Left renal cortex interstitium (tissue), 4 donors: ENCODE measurements around the gene UBE2E2. TPM values are rescaled to one million over a fixed set of nuclear protein-coding genes. Genes with fewer than 3 reads are reported as not detected.
"Not testable (repeated sequence)": the region's sequence is repeated elsewhere in the genome, so short reads cannot be mapped to it uniquely, and the experiment has no call there.

ENCODE experiments used
- DNase-seq, 4 donors: peaks; one replicate each; pipeline ENCODE4 v3.0.0-alpha.2; 2013; ENCODE audit warnings: low read depth in 4 of 4, low spot score in 2 of 4, missing footprints in 1 of 4
- polyA plus RNA-seq, 4 donors: library from polyadenylated mRNA; unstranded; fragments of 120-200 nt; gene quantifications; one replicate each; pipeline ENCODE4 v1.2.1, GENCODE V29; 2013; ENCODE audit not compliant: insufficient read length in 4 of 4

Gene UBE2E2
- polyA plus RNA-seq, 4 donors = 49.7 to 57.3 (median 55.0) TPM

DNA sequence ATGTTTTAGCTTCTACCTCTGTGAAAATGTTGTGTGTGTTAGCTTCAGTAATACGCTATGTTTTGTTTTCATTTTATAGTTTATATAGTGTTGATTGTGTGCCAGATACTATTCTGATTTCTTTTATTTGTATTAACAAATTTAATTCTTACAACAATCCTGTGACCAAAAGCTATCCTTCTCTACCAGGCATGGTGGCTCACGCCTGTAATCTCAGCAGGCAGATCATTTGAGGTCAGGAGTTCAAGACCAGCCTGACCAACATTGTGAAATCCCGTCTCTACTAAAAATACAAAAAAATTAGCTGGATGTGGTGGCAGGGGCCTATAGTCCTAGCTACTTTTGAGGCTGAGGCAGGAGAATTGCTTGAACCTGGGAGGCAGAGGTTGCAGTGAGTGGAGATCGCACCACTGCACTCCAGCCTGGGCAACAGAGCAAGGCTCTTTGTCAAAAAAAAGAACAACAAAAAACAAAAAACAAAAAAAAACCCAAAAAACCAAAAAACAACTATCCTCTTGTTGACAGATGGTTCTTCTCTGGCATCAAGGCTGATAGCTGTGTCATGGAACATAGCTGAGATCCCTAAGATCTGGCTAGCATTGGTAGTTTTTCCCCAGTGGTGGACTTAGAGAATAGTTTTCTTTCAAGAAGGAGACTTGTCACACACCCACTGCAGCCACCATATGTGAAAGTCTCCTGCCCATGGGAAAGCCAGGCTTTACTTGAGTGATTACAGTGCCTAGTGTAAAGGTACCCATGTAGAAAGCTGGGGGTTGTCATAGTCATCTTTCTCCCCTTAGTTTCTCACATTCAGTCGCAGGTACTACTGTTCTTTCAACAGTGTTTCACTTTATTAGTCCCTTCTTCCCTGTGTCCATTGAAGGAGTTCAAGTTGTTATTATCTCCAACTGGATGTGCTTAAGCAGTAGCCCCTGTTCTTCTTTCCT lies 116.5 kb downstream of the UBE2E2 start:
- DNase-seq = no peak

DNA sequence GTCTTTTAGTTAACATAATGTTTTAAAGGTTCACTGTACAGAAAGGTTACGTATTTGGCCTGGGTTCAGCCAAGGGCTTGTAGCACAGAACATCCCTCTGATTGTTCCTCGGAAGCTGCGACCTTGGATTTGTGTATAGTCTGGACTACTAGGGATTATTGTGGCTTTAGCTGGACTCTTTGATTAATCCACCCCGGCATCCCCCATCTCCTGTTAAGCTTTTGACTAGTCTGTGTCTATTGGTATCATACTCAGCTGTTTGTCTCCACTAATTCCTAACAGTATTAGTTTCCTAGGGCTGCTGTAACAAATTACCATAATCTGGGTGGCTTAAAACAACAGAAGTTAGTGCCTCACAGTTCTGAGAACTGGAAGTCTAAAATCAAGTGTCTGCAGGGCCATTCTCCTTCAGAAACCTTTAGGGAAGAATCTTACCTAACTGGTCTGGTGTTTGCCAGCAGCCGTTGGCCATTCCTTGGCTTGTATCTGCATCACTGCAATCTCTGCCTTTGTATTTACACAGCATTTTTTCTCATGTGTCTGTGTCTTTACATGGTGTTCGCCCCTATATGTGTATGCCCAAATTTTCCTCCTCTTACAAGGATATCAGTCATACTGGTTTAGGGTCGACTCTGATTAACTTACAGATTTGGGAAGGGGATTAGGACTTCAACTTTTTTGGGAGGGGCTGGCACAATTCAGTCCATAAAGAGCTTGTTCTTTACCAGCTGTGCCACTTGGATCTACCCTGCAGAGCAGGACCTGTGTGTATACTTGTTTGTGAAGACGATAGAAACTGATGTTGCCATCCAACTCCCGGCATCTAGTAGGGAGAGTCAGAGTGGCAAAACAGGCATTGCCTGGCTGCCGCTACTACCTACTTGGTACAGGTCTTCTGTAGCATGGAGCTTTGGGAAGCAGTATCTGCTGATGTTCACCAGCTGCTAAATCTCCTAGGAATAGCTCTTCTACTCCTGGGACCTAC lies 117.8 kb downstream of the UBE2E2 start:
- no peak for DNase-seq

DNA sequence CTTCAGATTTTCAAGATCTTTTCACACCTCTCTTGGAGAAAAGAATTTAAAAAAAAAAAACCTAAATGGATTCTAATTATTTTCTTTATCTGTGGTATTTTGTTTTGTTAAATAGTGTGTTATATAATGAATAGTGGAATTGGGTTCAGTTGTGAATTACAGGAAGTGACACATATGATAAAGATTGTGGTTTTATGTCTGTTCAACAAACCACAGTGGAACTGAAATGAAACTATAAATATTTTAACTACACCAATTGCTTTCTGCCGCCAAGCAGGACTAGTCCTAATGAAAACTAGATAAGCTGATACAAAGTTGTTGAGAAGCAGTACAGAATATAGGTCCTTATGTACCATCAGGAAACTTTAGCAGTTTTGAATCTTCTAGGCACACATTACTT lies 121.6 kb downstream of the UBE2E2 start:
- no peak for DNase-seq

DNA sequence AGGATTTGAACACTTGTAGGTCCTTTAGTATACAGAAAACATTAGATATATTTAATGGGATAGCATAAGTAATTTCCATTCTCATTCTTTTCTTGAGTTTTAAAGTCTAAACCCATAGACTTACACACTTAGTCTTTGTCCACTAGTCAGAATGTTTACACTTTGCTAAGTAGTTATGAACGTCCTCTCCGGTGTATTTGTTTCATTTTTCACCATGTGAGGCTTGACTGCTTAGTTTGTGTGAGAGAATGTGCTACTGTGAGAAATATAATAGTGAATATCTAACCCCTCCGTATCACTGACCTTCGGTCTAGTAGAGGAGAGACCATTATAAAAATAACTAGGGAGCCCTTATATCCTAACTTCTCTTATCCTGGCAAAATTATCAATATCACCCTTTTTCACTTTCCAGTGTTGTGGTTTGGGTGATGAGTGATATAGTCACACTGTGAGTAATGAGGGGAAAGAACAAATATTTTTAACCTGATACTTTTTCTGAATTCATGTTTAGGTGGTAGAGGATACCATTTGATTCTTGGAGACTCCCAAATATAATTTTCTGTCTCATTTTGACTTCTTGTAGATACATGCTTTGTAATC lies 122.4 kb downstream of the UBE2E2 start:
- no peak for DNase-seq

DNA sequence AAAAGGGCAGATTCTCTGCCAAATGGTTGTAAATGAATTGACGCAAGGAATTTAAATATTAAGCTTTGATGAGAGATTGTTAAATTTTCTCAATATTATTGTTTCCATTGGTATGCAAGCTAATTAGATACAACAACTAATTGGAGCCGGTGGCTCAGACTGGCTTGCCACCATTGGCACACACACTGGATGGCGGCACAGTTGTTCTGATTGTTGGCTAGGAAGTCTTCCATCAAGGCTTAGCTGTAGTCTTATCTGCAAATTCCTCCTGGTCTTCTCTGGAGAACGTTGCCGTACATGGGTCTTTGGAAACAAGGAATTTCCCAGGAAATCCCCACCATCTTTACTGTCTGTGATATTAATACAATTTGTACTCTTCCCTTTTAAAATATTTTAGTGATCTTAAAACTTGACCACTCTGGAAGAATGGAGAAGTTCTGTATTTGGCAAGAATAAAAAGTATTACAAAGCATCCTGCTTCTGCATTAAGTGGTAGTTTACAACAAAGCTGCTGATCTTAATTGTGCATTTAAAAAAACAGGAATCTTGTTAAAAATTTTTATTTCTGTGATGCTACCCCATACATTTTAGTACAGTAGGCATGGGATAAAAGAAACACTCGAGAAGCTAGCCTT lies 126.5 kb downstream of the UBE2E2 start:
- no peak for DNase-seq

DNA sequence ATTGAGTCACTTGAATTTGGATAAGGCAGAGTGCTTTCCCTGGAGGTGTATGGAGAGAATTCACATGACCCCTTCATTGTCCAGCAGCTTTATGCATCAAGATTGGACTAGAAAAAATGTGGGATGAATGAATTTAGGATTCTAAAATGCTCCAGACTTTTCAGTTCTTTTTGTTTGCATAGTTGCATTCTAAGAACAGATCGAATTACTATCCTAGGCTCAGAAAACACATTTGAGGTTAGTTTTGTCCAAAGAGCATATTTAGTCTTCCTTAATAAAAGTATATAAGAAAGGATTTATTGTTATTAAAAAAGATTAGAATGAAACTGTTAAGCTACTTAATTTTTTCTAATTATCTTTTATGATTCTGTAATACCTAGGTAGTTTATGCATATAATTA lies 127.4 kb downstream of the UBE2E2 start:
- no peak for DNase-seq

DNA sequence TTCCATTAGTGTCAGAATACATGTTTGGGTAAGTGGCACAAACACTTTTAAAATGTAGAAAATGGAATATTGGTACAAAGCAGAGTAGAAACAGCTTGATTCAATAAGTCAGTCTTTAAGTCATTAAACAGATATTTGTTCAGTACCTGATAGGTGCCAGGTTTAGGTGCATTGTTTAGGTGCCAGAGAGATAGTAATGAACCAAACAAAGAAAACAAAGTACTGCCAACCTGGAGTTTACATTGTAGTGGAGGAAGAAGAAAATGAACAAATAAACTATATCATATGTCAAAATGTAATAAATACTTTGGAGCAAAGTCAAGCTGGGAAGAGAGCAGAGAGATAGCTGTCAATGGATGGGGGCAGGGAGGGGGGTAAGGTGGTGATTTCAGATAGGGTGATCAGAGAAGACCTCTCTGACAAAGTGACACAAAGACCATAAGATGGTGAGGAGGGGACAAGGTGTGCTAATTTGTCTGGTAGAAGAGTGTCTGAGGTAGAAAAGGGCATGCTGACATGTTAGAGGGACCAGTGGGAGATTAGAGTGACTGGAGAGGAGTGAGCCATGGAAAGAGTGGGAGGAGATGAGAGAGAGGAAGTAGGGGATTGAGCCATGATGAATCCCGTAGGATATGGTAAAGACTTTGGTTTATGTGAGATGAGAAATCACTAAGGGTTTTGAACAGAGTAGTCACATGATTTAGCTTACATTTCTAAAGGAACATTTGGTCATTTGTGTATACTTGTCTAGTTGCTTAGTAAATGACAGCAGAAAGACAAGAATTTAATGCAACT lies 128.2 kb downstream of the UBE2E2 start:
- no peak for DNase-seq

DNA sequence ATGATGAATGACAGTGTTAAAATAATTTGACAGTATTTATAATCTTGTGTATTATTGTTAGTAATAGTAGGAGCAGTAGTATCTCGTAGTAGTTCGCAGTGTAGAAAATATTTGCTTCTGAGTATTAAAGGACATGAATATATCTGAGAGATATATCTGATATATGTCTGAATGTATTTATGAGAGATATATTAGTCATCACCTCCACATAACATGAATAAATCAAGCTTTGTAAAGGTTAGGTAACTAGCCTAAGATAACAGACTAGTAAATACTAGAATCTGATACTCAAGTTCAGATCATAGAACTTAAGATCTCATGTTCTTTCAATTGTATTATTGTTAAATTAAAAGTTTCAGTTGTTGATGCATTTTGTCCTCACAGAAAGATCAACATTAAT lies 130.5 kb downstream of the UBE2E2 start:
- no peak for DNase-seq

DNA sequence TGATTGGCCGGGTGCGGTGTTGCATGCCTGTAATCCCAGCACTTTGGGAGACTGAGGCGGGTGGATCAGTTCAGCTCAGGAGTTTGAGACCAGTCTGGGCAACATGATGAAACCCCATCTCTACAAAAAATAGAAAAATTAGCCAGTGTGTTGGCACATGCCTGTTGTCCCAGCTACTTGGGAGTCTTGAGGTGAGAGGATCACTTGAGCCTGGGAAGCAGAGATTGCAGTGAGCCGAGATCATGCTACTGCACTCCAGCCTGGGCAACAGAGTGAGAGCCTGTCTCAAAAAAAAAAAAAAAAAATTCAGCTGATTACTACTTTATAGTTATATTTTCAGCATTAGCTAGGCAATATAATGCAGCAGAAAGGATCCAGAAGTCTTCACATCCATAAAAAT lies 133.7 kb downstream of the UBE2E2 start:
- DNase-seq = not testable (repeated sequence)

DNA sequence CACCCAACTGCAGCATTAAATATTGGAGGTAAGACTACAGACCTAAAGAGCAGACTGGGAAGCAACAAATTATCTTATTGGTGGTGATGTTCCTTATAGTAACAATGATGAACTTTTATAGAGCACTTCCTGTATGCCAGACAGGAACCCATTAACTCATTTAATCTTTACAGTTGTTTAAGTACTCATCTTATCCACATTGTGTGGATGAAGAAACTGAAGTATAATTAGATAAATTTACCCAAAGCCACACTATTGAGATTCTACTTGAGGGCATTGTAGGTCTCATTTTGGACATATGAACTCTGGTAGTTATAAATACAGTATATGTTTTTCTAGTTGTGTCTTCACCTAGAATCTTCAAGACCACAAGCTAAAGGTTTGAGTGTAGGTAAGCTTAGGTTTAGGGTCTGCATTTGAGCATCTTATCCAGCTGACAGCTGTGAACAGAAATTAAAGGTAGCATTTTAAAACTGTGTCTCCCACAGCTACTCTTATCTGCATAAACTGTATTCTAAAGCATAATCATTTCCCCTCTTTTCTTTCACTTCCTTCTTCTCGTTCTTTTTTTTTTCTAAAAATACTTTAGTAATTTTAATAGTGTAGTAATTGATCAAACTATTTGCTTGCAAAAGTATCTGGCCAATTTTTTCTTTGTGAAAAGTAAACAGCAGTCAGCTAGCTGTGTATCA lies 138.2 kb downstream of the UBE2E2 start:
- DNase-seq = no peak

DNA sequence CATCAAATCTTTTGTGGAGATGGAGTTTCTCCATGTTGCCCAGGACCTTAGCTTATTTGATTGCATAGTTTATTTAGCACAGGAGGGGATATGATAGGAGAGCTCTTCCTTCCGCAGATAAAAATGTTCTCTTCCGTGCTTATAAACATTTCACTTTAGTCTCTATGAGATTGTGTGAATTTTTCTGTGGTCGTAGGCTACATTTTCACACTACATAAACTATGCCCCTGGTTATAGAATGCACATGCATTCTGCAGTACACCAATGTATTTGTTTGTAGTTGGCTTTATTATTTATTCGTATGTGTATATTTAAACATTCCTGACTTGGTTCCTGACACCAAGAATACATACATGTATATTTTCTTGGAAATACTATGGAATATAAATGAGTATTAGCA lies 139.2 kb downstream of the UBE2E2 start:
- no peak for DNase-seq

DNA sequence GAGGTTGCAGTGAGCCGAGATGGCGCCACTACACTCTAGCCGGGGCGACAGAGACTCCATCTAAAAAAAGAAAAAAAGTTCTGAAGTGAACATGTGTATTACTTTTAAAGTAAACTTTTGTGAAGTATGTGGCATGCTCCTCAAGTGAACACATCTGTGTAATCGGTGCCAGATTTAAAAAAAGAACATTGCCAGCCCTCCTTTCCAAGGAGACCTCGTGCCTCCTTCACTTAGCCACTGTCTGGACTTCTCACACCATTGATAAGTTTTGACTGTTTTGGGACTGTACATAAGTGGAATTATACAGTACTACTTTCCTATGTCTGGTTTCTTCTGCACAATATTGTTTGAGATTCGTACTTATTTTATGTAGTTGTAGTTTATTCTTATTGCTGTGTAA lies 140.4 kb downstream of the UBE2E2 start:
- no peak for DNase-seq

DNA sequence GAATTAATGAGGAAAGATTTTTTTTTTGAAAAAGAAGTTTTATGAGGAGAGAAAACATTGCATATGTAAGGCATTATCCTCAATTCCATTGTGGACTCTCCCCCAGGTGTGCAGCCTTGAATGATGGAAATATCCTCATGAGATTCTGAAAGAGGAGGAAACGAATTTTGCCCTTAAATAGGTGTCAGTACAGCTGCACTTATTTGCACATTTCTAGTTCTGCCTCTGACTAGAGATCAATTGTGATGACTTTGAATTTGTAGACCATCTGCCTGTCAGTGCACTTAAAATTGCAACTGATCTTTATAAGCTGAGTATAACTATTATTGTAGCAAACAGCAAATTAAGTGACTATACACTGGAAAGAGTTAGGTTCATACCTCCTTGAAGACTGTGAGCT lies 141.8 kb downstream of the UBE2E2 start:
- DNase-seq = no peak

DNA sequence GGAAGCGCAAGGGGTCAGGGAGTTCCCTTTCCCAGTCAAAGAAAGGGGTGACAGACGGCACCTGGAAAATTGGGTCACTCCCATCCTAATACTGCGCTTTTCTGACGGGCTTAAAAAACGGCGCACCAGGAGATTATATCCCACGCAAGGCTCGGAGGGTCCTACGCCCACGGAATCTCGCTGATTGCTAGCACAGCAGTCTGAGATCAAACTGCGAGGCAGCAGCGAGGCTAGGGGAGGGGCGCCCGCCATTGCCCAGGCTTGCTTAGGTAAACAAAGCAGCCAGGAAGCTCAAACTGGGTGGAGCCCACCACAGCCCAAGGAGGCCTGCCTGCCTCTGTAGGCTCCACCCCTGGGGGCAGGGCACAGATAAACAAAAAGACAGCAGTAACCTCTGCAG lies 146.3 kb downstream of the UBE2E2 start:
- not testable (repeated sequence) for DNase-seq

DNA sequence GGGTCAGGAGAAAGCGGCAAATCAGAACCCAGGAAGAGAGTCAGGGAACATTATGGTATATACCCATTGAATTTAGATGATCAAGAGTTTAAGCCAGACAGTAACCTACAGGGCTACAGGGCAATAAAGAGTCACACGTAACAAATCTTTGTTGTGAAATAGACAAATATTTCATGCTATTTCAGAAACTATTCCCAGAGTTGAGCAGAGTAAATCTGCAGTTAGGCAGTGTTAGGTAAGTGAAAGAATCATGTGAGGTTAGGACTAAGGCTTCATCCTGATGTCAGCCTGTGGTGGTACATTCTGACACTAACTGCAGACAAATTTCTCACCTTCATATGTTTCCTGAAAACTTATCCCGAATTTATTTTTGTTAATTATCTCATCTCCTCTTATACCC lies 153.0 kb downstream of the UBE2E2 start:
- no peak for DNase-seq

DNA sequence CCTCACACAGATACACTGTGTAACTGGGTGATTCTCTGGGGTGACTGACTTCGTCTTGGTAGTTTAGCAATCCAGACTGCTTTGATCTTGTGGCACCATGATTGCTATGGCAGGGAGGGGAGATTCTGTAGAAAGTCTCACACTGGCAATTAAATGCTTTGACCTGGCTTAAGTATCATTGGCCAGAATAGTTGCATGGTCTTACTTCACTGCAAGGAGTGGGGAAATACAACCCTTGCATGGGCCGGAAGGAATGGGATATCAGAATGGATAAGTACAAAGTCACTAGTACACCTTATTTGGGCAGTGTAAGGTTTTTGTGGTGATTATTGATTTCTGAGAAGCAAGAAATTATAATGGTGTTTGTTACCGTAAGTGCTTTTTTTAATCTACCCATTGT lies 153.8 kb downstream of the UBE2E2 start:
- no peak for DNase-seq

DNA sequence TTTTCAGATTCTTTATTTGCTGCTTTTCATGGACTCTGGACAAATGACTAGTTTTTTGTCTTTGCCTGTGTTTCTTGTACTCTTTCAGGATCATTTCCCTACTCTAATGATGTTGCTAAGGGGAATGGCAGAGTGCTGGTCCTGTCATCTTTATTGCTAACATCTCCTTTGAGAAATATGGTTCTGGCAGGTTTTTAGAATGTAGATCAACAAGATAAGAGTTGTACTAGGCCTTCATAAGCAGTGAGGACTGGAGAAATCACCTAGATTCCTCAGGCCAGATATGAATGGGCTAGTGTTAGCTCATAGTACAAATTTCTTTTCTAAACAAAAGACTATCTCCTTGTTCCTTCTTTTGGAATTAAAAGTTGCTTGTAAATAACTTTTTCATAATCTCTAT lies 156.0 kb downstream of the UBE2E2 start:
- no peak for DNase-seq

DNA sequence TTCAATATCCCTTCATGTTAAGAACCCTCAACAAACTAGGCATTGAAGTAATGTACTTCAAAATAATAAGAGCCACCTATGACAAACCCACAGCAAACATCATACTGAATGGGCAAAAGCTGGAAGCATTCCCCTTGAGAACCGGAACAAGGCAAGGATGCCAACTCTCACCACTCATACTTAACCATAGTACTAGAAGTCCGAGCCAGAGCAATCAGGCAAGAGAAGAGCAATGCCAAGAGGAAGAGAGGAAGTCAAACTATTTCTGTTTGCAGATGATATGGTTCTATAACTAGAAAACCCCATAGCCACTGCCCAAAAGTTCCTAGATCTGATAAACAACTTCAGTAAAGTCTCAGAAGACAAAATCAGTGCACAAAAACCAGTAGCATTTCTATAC lies 161.9 kb downstream of the UBE2E2 start:
- DNase-seq = no peak

DNA sequence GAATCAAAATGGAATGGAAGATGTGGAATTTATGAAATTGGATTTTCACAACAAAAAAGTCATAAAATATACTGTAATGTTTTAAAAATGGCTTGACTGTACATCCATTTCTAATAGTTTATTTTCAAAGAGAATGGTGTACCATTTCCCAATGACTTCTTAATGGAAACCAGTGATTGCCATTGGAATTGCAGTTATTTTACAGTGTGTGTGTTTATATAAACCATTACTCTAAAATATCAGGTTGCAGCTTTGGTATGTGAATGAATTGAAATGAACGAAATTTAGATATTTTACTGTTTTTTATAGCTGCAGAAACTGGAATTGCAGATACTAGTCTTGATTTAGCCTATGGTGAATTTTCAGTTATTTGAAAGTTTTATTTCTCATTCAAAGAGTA lies 165.6 kb downstream of the UBE2E2 start:
- no peak for DNase-seq
